NCI-H1092 (cell line): ENCODE data around the gene RRM1.
"Not testable (repeated sequence)": the region's sequence is repeated elsewhere in the genome, so short reads cannot be mapped to it uniquely, and the experiment has no call there.

Source experiments
- DNase-seq: peaks from one replicate; lab custom pipeline; 2025; lab: John Stamatoyannopoulos, UW

The RRM1 gene

GRCh38 chr11:4083198-4083597 is 11.4 kb upstream of the RRM1 start:
- DNase-seq, result no peak

- no peak for DNase-seq
Measured at GRCh38 chr11:4084406-4085125, 10.0 kb upstream of the RRM1 start.

- no peak for DNase-seq
Measured at GRCh38 chr11:4085575-4085974, 9.0 kb upstream of the RRM1 start.

- DNase-seq, result no peak
Measured at GRCh38 chr11:4086575-4087353, 7.8 kb upstream of the RRM1 start.

GRCh38 chr11:4087551-4087950 is 7.0 kb upstream of the RRM1 start:
- no peak for DNase-seq

GRCh38 chr11:4090258-4090657 is 4.3 kb upstream of the RRM1 start:
- DNase-seq, result no peak

GRCh38 chr11:4092026-4092425 is 2.6 kb upstream of the RRM1 start:
- DNase-seq, result no peak

GRCh38 chr11:4093519-4094347 is 866 bp upstream of the RRM1 start:
- no peak for DNase-seq

- DNase-seq, result no peak
Measured at GRCh38 chr11:4095509-4096230, 1.1 kb downstream of the RRM1 start.

GRCh38 chr11:4098026-4098621 is 3.5 kb downstream of the RRM1 start:
- no peak for DNase-seq

GRCh38 chr11:4102711-4103110 is 8.1 kb downstream of the RRM1 start:
- DNase-seq, result no peak

- DNase-seq, result no peak
Measured at GRCh38 chr11:4103269-4103668, 8.7 kb downstream of the RRM1 start.

GRCh38 chr11:4105916-4106315 is 11.3 kb downstream of the RRM1 start:
- no peak for DNase-seq

GRCh38 chr11:4111834-4112233 is 17.2 kb downstream of the RRM1 start:
- DNase-seq, result no peak

GRCh38 chr11:4115128-4115527 is 20.5 kb downstream of the RRM1 start:
- DNase-seq, result no peak

GRCh38 chr11:4118107-4118506 is 23.5 kb downstream of the RRM1 start:
- no peak for DNase-seq

GRCh38 chr11:4123218-4123617 is 28.6 kb downstream of the RRM1 start:
- DNase-seq, result no peak

- no peak for DNase-seq
Measured at GRCh38 chr11:4125141-4125540, 30.5 kb downstream of the RRM1 start.

- no peak for DNase-seq
Measured at GRCh38 chr11:4127357-4127756, 32.8 kb downstream of the RRM1 start.

GRCh38 chr11:4130219-4130618 is 35.6 kb downstream of the RRM1 start:
- not testable (repeated sequence) for DNase-seq

GRCh38 chr11:4134806-4135205 is 40.2 kb downstream of the RRM1 start:
- DNase-seq, result no peak

GRCh38 chr11:4138497-4138896 is 43.9 kb downstream of the RRM1 start:
- no peak for DNase-seq
